ENCODE data around the gene ARMC2. TPM values are rescaled to one million over a fixed set of nuclear protein-coding genes. Genes with fewer than 3 reads are reported as not detected.
A peak's percentile ranks its signal among the peaks of the same experiment; 100 is the strongest.

Gene ARMC2
- total RNA-seq, 6 donors from 2014 or later, result 4.1 to 24.0 (median 7.8) TPM

GRCh38 chr6:108955329-108955949 is 107.2 kb downstream of the ARMC2 start:
- WGBS, 2 donors, result 80 to 83% methylated on average over 15 of the region's 15 CpGs
- Histone ChIP-seq H3K4me3 (no peak overlapping the region), H3K4me1 (peaks cover 0 to 11% (median 10%) of the 10 kb centered on the region in 4 donors), H3K27me3 (no peaks in the 10 kb centered on the region), H3K27ac (no peak overlapping the region), H3K36me3 (no peaks in the 10 kb centered on the region), H3K9me3 (no peaks in the 10 kb centered on the region)
- ATAC-seq (ENCODE audit: low FRiP score in 2 of 2) (no peak), DNase-seq (peak in 1 of 2 donors; percentile 25)
- no peak for TF ChIP-seq POLR2AphosphoS5 (IDR thresholded peaks at IDR 0.05)

GRCh38 chr6:108957221-108957620 is 109.0 kb downstream of the ARMC2 start:
- ATAC-seq (ENCODE audit: low FRiP score in 2 of 2) (no peak), DNase-seq (no peak)
- H3K27ac ChIP-seq, result no peak overlapping the region
- no peaks in the 10 kb centered on the region for H3K9me3 ChIP-seq
- TF ChIP-seq EP300 (IDR thresholded peaks at IDR 0.05) (no peak), CTCF (IDR thresholded peaks at IDR 0.05) (no peak), POLR2AphosphoS5 (IDR thresholded peaks at IDR 0.05) (no peak), POLR2A (IDR thresholded peaks at IDR 0.05) (no peak)
- no peaks in the 10 kb centered on the region for H3K36me3 ChIP-seq
- no peak overlapping the region for H3K4me3 ChIP-seq
- H3K4me1 ChIP-seq, result peaks cover 0 to 3% (median 0%) of the 10 kb centered on the region in 4 donors
- WGBS, 2 donors, result 57 to 74% methylated on average over 3 to 4 of the region's 4 CpGs
- H3K27me3 ChIP-seq, result no peaks in the 10 kb centered on the region

- ATAC-seq (ENCODE audit: low FRiP score in 2 of 2) (no peak), DNase-seq (peak in 1 of 2 donors; percentile 30)
- H3K9me3 ChIP-seq, result no peaks in the 10 kb centered on the region
These were observed 110.9 kb downstream of the ARMC2 start for GRCh38 chr6:108958900-108959770.

GRCh38 chr6:108959972-108960582 is 111.9 kb downstream of the ARMC2 start:
- H3K27ac ChIP-seq, result no peak overlapping the region
- peaks cover 0 to 3% (median 0%) of the 10 kb centered on the region in 4 donors for H3K4me1 ChIP-seq
- 76 to 87% methylated on average over 10 of the region's 10 CpGs for WGBS, 2 donors
- H3K4me3 ChIP-seq, result no peak overlapping the region
- no peaks in the 10 kb centered on the region for H3K9me3 ChIP-seq
- no peaks in the 10 kb centered on the region for H3K36me3 ChIP-seq
- H3K27me3 ChIP-seq, result no peaks in the 10 kb centered on the region
- DNase-seq (peak in 1 of 2 donors; percentile 11), ATAC-seq (ENCODE audit: low FRiP score in 2 of 2) (peak in 1 of 2 donors; percentile 87)
- TF ChIP-seq POLR2A (IDR thresholded peaks at IDR 0.05) (no peak), CTCF (IDR thresholded peaks at IDR 0.05) (no peak), POLR2AphosphoS5 (IDR thresholded peaks at IDR 0.05) (no peak), EP300 (IDR thresholded peaks at IDR 0.05) (no peak)

More at GRCh38 chr6:108958900-108959770, 110.9 kb downstream of the ARMC2 start:
- TF ChIP-seq CTCF (IDR thresholded peaks at IDR 0.05), result no peak
- TF ChIP-seq POLR2AphosphoS5 (IDR thresholded peaks at IDR 0.05), result no peak
- no peak for TF ChIP-seq POLR2A (IDR thresholded peaks at IDR 0.05)
- TF ChIP-seq EP300 (IDR thresholded peaks at IDR 0.05), result no peak
- H3K4me1 ChIP-seq, result peaks cover 0 to 3% (median 0%) of the 10 kb centered on the region in 4 donors
- no peaks in the 10 kb centered on the region for H3K36me3 ChIP-seq
- H3K27me3 ChIP-seq, result no peaks in the 10 kb centered on the region
- 70 to 73% methylated on average over 10 of the region's 10 CpGs for WGBS, 2 donors
- no peak overlapping the region for H3K4me3 ChIP-seq
- no peak overlapping the region for H3K27ac ChIP-seq

GRCh38 chr6:108960601-108961000 is 112.4 kb downstream of the ARMC2 start:
- ATAC-seq (ENCODE audit: low FRiP score in 2 of 2), result peak in 1 of 2 donors; percentile 79
- 94% methylated on average over 7 of the region's 7 CpGs for WGBS, 2 donors
- no peaks in the 10 kb centered on the region for H3K9me3 ChIP-seq
- no peaks in the 10 kb centered on the region for H3K36me3 ChIP-seq
- peaks cover 0 to 3% (median 0%) of the 10 kb centered on the region in 4 donors for H3K4me1 ChIP-seq
- no peak overlapping the region for H3K27ac ChIP-seq
- no peak overlapping the region for H3K4me3 ChIP-seq
- no peaks in the 10 kb centered on the region for H3K27me3 ChIP-seq
- DNase-seq, result no peak
- TF ChIP-seq EP300 (IDR thresholded peaks at IDR 0.05) (no peak), POLR2AphosphoS5 (IDR thresholded peaks at IDR 0.05) (no peak), CTCF (IDR thresholded peaks at IDR 0.05) (no peak), POLR2A (IDR thresholded peaks at IDR 0.05) (no peak)
